GM12873 (cell line): Measurements from ENCODE around the gene BZW1.

Source experiments
- TF ChIP-seq, protein P1 (sequence below): IDR thresholded peaks from 2 replicates; pipeline ENCODE4 v1.5.1; 2012; ENCODE audit warnings: low read depth, mild to moderate bottlenecking, moderate library complexity, low read length, control low read depth; ENCODE audit not compliant: insufficient read depth; ENCODE audit errors: missing control alignments

BZW1 gene

DNA sequence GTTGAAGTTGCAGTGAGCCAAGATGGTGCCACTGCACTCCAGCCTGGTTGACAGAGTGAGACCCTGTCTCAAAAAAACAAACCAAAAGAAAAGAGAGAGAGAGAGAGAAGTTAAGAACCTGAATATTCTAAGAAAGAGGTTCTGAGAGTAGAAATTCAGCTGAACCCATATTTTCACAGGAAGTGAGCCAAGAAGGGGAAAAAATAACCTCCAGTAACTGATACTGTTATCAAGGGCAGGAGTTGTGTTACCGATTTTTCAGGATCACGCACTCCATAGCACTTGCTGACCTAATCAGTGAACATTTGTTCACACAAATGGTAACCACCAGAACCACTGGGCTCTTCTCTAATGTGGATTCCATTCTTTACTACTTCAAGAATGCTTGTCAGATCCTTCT, 39.1 kb upstream of the BZW1 start:
- TF ChIP-seq, protein P1, sequence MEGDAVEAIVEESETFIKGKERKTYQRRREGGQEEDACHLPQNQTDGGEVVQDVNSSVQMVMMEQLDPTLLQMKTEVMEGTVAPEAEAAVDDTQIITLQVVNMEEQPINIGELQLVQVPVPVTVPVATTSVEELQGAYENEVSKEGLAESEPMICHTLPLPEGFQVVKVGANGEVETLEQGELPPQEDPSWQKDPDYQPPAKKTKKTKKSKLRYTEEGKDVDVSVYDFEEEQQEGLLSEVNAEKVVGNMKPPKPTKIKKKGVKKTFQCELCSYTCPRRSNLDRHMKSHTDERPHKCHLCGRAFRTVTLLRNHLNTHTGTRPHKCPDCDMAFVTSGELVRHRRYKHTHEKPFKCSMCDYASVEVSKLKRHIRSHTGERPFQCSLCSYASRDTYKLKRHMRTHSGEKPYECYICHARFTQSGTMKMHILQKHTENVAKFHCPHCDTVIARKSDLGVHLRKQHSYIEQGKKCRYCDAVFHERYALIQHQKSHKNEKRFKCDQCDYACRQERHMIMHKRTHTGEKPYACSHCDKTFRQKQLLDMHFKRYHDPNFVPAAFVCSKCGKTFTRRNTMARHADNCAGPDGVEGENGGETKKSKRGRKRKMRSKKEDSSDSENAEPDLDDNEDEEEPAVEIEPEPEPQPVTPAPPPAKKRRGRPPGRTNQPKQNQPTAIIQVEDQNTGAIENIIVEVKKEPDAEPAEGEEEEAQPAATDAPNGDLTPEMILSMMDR = no peak

DNA sequence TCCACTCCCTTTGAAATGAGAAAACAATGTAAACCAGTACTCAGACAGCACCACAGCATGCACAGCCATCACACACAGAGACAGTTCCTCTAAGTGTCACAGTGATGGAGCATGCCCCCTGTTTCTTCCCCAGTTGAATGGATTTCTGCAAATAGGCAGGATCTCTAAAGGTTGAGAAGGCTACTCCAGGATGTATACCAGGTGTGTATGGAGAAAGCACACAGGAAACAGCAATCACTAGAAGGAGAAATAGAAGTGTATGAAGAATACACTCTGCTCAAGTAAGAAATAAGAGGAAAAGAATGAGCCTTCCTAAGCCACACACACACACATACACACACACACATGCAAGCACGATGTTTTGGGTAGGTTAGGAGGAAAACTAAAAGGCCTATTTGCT, 38.6 kb upstream of the BZW1 start:
- TF ChIP-seq, protein P1 = no peak

DNA sequence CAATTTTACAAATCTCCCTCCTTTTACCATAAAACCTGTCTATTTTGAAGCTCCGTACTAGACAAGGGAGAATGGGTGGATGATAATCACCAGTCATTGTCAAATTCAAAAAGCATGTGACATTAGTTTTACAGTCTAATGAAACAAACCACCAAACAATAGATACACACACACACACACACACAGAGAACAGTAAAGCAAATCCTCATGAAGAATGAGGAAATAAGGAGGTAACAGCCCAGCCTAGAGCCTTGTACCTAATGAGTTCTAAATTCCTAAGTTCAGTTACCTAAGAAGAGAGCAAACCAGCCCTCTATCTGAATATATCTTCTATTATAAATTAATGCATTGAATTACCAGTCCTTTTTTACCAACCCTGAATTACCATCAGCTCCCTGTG, 36.8 kb upstream of the BZW1 start:
- TF ChIP-seq, protein P1 = no peak

DNA sequence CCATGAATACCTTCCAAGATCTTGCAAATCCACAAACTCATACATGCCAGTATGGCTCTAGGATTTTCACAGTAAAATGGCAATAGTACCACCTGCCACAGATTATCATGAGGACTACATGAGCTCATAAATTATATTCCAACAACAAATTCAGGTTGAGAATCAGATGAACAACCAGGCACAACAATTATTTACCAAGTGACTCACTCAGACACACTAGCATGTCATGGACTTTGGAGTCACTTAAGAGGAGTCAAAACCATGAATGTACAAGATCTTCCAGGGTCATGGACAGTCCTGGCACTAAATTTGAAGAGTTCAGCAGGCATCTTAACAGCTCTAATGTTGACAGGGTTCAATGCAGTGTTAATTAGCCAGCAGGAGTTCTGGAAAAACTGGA, 34.4 kb upstream of the BZW1 start:
- TF ChIP-seq, protein P1 = no peak

DNA sequence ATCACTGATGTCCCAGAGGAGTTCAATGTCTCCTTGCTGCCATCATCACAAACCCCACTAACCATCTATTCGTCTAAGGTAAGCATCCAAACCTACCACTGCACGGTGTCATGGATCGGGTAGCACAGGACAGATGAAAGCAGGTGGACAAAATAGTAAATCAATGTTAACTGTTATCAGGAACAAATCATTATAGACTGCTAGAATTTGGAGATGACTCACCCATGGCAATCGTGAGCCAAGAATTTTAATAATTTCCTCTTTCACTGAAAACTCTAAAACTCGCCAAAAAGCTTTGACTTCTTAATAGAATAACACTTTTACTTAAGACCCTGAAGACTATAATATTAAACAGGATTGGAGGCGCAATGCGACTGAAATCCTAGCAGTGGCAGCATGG, 33.7 kb upstream of the BZW1 start:
- TF ChIP-seq, protein P1 = no peak

DNA sequence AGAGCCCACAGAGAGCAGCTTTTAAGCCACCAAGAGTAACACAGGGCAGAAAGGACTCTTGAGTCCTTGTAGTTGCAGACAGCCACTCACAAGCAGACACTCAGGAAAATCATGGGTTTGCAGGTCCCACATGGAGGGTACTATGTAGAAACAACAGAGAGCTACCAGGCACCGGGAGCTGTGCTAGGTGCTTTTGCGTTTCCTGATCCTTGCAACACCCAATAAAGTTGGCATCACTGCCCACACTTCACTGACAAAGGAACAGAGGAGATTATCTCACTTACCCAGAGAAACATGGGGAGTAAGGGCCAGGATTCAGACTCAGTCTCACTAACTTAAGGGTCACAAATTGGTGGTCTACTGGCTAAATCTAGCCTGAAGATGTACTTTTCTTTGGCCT, 32.5 kb upstream of the BZW1 start:
- TF ChIP-seq, protein P1 = no peak

DNA sequence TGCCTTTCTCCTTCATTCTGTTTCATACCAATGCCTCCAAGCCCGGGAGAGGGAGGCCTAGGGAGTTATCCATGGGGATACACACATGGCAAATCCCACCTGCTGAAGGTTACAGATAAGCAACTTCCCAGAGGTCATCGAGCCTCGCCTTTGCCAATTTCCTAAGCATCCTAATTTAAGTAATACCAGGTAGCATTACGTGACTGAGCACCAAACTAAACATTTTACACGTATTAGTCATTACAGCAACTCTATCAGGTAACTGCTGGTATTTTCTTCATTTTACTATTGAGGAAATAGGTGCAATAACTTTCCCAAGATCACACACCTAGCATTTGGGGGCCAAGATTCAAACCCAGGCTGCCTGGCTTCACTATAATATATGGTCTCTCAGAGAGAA, 30.1 kb upstream of the BZW1 start:
- TF ChIP-seq, protein P1 = no peak
